H9 (cell line): ENCODE results near the gene KBTBD12. TPM values are rescaled to one million over a fixed set of nuclear protein-coding genes. Genes with fewer than 3 reads are reported as not detected.

Experiments used
- DNase-seq: peaks from one replicate; pipeline ENCODE4 v3.0.0-alpha.2; 2017
- H2AFZ ChIP-seq: one replicate; pipeline ENCODE4 v1.6.1; 2013; ENCODE audit warnings: mild to moderate bottlenecking, low read length, control low read depth, moderate library complexity
- H2AK5ac ChIP-seq: 2 replicates; pipeline ENCODE4 v1.6.1; 2013; ENCODE audit warnings: low read length, control low read depth, mixed read lengths; ENCODE audit not compliant: insufficient read length
- H2BK120ac ChIP-seq: one replicate; pipeline ENCODE4 v1.6.1; 2013; ENCODE audit warnings: low read depth, mild to moderate bottlenecking, low read length, control low read depth, inconsistent platforms; ENCODE audit not compliant: poor library complexity, severe bottlenecking
- H2BK12ac ChIP-seq: 2 replicates; pipeline ENCODE4 v1.6.1; 2013; ENCODE audit warnings: low read length, control low read depth, mixed read lengths, low read depth; ENCODE audit not compliant: insufficient read length
- H2BK15ac ChIP-seq: 2 replicates; pipeline ENCODE4 v1.6.1; 2013; ENCODE audit warnings: low read depth, low read length, control low read depth
- H2BK20ac ChIP-seq: one replicate; pipeline ENCODE4 v1.6.1; 2013; ENCODE audit warnings: low read depth, mild to moderate bottlenecking, low read length, control low read depth, inconsistent platforms; ENCODE audit not compliant: poor library complexity, severe bottlenecking
- H2BK5ac ChIP-seq: 2 replicates; pipeline ENCODE4 v1.6.1; 2013; ENCODE audit warnings: low read length, control low read depth, mixed read lengths; ENCODE audit not compliant: insufficient read length
- H3K14ac ChIP-seq: 2 replicates; pipeline ENCODE4 v1.6.1; 2013; ENCODE audit warnings: low read length, control low read depth; ENCODE audit not compliant: insufficient read depth
- H3K18ac ChIP-seq: 2 replicates; pipeline ENCODE4 v1.6.1; 2013; ENCODE audit warnings: low read depth, mild to moderate bottlenecking, mixed read lengths, low read length, control low read depth; ENCODE audit not compliant: insufficient read length
- H3K23ac ChIP-seq: 2 replicates; pipeline ENCODE4 v1.6.1; 2013; ENCODE audit warnings: low read length, control low read depth, mixed read lengths, low read depth; ENCODE audit not compliant: insufficient read length
- H3K23me2 ChIP-seq: 2 replicates; pipeline ENCODE4 v1.6.1; 2013; ENCODE audit warnings: low read depth, mild to moderate bottlenecking, mixed read lengths, low read length, control low read depth; ENCODE audit not compliant: insufficient read length, poor library complexity, severe bottlenecking
- H3K27ac ChIP-seq: 2 replicates; pipeline ENCODE4 v1.5.1; 2013; ENCODE audit warnings: low read length, control low read depth, mixed read lengths, low read depth; ENCODE audit not compliant: insufficient read length
- H3K27me3 ChIP-seq: 2 replicates; pipeline ENCODE4 v1.6.1; 2013; ENCODE audit warnings: low read length, control low read depth, inconsistent platforms; ENCODE audit not compliant: insufficient read depth
- H3K4ac ChIP-seq: 2 replicates; pipeline ENCODE4 v1.6.1; 2013; ENCODE audit warnings: low read depth, mild to moderate bottlenecking, control low read depth, inconsistent platforms, low read length, moderate library complexity
- H3K4me1 ChIP-seq: 2 replicates; pipeline ENCODE4 v1.6.1; 2013; ENCODE audit warnings: low read length, control low read depth, inconsistent platforms; ENCODE audit not compliant: insufficient read depth
- H3K4me2 ChIP-seq: 2 replicates; pipeline ENCODE4 v1.6.1; 2013; ENCODE audit warnings: low read length, control low read depth, mixed read lengths; ENCODE audit not compliant: insufficient read length, insufficient read depth
- H3K56ac ChIP-seq: 2 replicates; pipeline ENCODE4 v1.6.1; 2013; ENCODE audit warnings: low read depth, mild to moderate bottlenecking, mixed read lengths, low read length, control low read depth; ENCODE audit not compliant: insufficient read length
- H3K79me1 ChIP-seq: 2 replicates; pipeline ENCODE4 v1.6.1; 2013; ENCODE audit warnings: low read depth, mild to moderate bottlenecking, moderate library complexity, low read length, control low read depth, inconsistent platforms; ENCODE audit not compliant: insufficient read depth, poor library complexity, severe bottlenecking
- H3K79me2 ChIP-seq: 2 replicates; pipeline ENCODE4 v1.6.1; 2013; ENCODE audit warnings: low read length, control low read depth, inconsistent platforms; ENCODE audit not compliant: insufficient read depth
- H3K9ac ChIP-seq: 2 replicates; pipeline ENCODE4 v1.6.1; 2013; ENCODE audit warnings: low read length, control low read depth, mixed read lengths; ENCODE audit not compliant: insufficient read length; ENCODE audit errors: extremely low read depth
- H3K9me3 ChIP-seq: one replicate; pipeline ENCODE4 v1.6.1; 2013; ENCODE audit warnings: low read depth, low read length, inconsistent platforms; ENCODE audit not compliant: control insufficient read depth
- H3T11ph ChIP-seq: one replicate; pipeline ENCODE4 v1.6.1; 2013; ENCODE audit warnings: mild to moderate bottlenecking, low read length, control low read depth, inconsistent platforms
- H4K20me1 ChIP-seq: one replicate; pipeline ENCODE4 v1.6.1; 2013; ENCODE audit not compliant: control insufficient read depth, insufficient read length, insufficient read depth
- H4K5ac ChIP-seq: 2 replicates; pipeline ENCODE4 v1.6.1; 2013; ENCODE audit warnings: low read depth, mild to moderate bottlenecking, mixed read lengths, low read length, control low read depth; ENCODE audit not compliant: insufficient read length
- H4K8ac ChIP-seq: replicated peaks from 2 replicates; pipeline ENCODE4 v1.6.1; 2013; ENCODE audit warnings: low read length, control low read depth, mixed read lengths, low read depth; ENCODE audit not compliant: insufficient read length
- H4K91ac ChIP-seq: 2 replicates; pipeline ENCODE4 v1.6.1; 2013; ENCODE audit warnings: low read depth, mild to moderate bottlenecking, moderate library complexity, mixed read lengths, low read length, control low read depth; ENCODE audit not compliant: insufficient read length
- H3K27ac Mint-ChIP-seq, 3 experiments: 2 replicates in 2 of 3; 3 replicates in 1 of 3; pipeline ENCODE4 v1.8.0; 2020 to 2021; ENCODE audit warnings: mixed read lengths in 3 of 3, mild to moderate bottlenecking in 1 of 3, moderate library complexity in 1 of 3
- H3K27me3 Mint-ChIP-seq: 2 replicates; pipeline ENCODE4 v1.8.0; 2021; ENCODE audit warnings: low read depth, mild to moderate bottlenecking, moderate library complexity, mixed read lengths
- H3K36me3 Mint-ChIP-seq, 3 experiments: 2 replicates in 2 of 3; 3 replicates in 1 of 3; pipeline ENCODE4 v1.8.0; 2020 to 2021; ENCODE audit warnings: low read depth in 3 of 3, mixed read lengths in 3 of 3; ENCODE audit not compliant: insufficient read depth in 1 of 3
- H3K4me1 Mint-ChIP-seq, 2 experiments: 2 replicates each; pipeline ENCODE4 v1.8.0; 2020; ENCODE audit warnings: mixed read lengths in 2 of 2
- H3K4me3 Mint-ChIP-seq, 2 experiments: 2 replicates in 1 of 2; 3 replicates in 1 of 2; pipeline ENCODE4 v1.8.0; 2020 to 2021; ENCODE audit warnings: mild to moderate bottlenecking in 2 of 2, mixed read lengths in 2 of 2, moderate library complexity in 1 of 2
- H3K9me3 Mint-ChIP-seq, 2 experiments: 2 replicates in 1 of 2; 3 replicates in 1 of 2; pipeline ENCODE4 v1.8.0; 2020; ENCODE audit warnings: mild to moderate bottlenecking in 2 of 2, mixed read lengths in 2 of 2, moderate library complexity in 1 of 2
- total RNA-seq: library from RNA; stranded (reverse); gene quantifications from 2 replicates; pipeline ENCODE4 v1.2.1, GENCODE V29; 2021
- TF ChIP-seq, protein P1 (sequence below): fragments of 200-600 bp; sonication (generic); conservative IDR thresholded peaks from 3 replicates; pipeline ENCODE4 v1.8.0; 2021; ENCODE audit warnings: antibody characterized with exemption, mild to moderate bottlenecking

KBTBD12 gene
- total RNA-seq, 1 experiment from 2014 or later: not detected

DNA sequence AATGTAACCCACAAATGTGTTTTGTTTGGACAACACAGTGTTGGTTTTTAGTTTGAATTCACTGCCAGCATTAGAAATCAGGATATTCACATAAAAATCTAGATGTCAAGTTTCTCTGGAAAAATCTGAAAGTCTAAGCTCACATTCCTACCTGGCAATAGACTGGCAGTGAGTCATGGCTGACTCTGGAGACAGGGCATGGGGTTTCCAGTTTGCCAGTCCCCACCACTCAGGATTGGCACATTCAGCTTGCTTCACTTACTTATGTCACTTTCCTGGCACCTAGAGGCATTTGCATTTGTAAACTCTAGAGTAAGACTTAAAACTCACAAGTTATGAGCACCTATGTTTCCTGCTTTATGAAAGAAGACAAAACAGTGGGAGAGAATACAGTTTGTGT is 118.1 kb downstream of the KBTBD12 start:
- Histone ChIP-seq H3K27me3 (no peaks in the 10 kb centered on the region), H3T11ph (no peak overlapping the region), H3K79me1 (no peaks in the 10 kb centered on the region), H3K9ac (no peak overlapping the region), H3K4me1 (no peaks in the 10 kb centered on the region), H4K8ac (no peak overlapping the region), H3K9me3 (no peaks in the 10 kb centered on the region), H3K79me2 (no peaks in the 10 kb centered on the region), H3K23ac (no peak overlapping the region), H3K4me2 (no peak overlapping the region), H3K14ac (no peak overlapping the region), H2BK20ac (no peak overlapping the region), H3K56ac (no peak overlapping the region), H2BK120ac (no peak overlapping the region), H3K4ac (no peak overlapping the region), H3K27ac (no peak overlapping the region), H2AK5ac (no peak overlapping the region), H2AFZ (no peak overlapping the region), H2BK12ac (no peak overlapping the region), H4K5ac (no peak overlapping the region), H3K23me2 (no peaks in the 10 kb centered on the region), H2BK15ac (no peak overlapping the region), H4K91ac (no peak overlapping the region), H4K20me1 (no peaks in the 10 kb centered on the region), H2BK5ac (no peak overlapping the region), H3K18ac (no peak overlapping the region)
- Mint-ChIP-seq H3K27me3 (peaks cover 5% of the 10 kb centered on the region; the same call in 1 of the 2 replicates), H3K4me1 (no peaks in the 10 kb centered on the region), H3K36me3 (no peaks in the 10 kb centered on the region), H3K4me3 (no peak overlapping the region), H3K9me3 (no peaks in the 10 kb centered on the region), H3K27ac (no peak overlapping the region)
- DNase-seq: no peak
- TF ChIP-seq, protein P1, sequence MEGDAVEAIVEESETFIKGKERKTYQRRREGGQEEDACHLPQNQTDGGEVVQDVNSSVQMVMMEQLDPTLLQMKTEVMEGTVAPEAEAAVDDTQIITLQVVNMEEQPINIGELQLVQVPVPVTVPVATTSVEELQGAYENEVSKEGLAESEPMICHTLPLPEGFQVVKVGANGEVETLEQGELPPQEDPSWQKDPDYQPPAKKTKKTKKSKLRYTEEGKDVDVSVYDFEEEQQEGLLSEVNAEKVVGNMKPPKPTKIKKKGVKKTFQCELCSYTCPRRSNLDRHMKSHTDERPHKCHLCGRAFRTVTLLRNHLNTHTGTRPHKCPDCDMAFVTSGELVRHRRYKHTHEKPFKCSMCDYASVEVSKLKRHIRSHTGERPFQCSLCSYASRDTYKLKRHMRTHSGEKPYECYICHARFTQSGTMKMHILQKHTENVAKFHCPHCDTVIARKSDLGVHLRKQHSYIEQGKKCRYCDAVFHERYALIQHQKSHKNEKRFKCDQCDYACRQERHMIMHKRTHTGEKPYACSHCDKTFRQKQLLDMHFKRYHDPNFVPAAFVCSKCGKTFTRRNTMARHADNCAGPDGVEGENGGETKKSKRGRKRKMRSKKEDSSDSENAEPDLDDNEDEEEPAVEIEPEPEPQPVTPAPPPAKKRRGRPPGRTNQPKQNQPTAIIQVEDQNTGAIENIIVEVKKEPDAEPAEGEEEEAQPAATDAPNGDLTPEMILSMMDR: no peak
